ENCODE measurements around the gene INSYN1.

INSYN1 gene

DNA sequence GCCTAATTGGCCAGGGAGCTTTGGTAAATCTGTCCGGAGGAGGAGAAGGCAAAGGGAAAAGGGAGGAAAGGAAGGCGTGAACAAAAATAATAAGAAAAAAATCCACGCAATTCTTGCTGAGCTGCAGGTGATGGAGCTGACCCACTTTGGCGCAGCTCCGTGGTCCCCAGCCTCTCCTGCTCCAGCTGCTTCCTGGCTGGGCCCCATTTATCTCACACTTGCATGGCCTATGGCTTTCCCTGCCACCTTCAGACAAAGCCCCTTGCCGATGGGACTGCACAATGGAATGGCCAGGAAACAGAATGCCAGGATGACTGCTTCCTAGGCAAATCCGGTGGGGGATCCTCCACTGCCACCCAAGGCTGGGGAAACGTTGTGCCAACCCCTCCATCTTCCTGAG, 6.9 kb downstream of the INSYN1 start:
- TF ChIP-seq CTCF (conservative IDR thresholded peaks at IDR 0.05; ENCODE audit: control insufficient read depth, insufficient read depth, low read depth, low read length): no peak
- no peak for DNase-seq (ENCODE audit: low read depth)
- H3K4me3 ChIP-seq (ENCODE audit: control insufficient read depth, low read depth, low read length): no peak overlapping the region

DNA sequence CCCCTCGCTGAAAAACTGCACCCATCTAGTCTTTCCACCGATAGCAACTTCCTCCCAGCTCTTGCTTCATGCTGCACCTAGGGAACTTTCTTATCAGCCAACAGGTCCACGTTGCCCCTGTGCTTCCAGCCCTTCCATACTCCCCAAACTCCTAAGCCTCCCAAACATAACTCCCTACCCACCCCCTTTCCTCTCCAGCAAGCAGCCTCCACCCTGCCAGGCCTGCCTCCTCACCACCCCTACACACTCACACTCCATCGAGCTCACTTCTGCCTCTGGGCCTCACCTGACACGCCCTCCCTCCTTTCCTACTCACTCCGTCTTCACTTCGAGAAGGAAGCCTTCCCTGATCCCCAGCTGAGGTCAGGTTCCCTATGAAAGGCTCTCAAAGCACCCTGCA, 8.1 kb downstream of the INSYN1 start:
- TF ChIP-seq CTCF (conservative IDR thresholded peaks at IDR 0.05; ENCODE audit: control insufficient read depth, insufficient read depth, low read depth, low read length): no peak
- H3K4me3 ChIP-seq (ENCODE audit: control insufficient read depth, low read depth, low read length): no peak overlapping the region
- no peak for DNase-seq (ENCODE audit: low read depth)

- no peak for TF ChIP-seq CTCF (conservative IDR thresholded peaks at IDR 0.05; ENCODE audit: control insufficient read depth, insufficient read depth, low read depth, low read length)
- no peak overlapping the region for H3K4me3 ChIP-seq (ENCODE audit: control insufficient read depth, low read depth, low read length)
- no peak for DNase-seq (ENCODE audit: low read depth)
These were observed 8.9 kb downstream of the INSYN1 start for GRCh38 chr15:73744293-73744692.

- no peak for DNase-seq (ENCODE audit: low read depth)
- no peak overlapping the region for H3K4me3 ChIP-seq (ENCODE audit: control insufficient read depth, low read depth, low read length)
- no peak for TF ChIP-seq CTCF (conservative IDR thresholded peaks at IDR 0.05; ENCODE audit: control insufficient read depth, insufficient read depth, low read depth, low read length)
These were observed 11.8 kb downstream of the INSYN1 start for GRCh38 chr15:73741321-73741836.

DNA sequence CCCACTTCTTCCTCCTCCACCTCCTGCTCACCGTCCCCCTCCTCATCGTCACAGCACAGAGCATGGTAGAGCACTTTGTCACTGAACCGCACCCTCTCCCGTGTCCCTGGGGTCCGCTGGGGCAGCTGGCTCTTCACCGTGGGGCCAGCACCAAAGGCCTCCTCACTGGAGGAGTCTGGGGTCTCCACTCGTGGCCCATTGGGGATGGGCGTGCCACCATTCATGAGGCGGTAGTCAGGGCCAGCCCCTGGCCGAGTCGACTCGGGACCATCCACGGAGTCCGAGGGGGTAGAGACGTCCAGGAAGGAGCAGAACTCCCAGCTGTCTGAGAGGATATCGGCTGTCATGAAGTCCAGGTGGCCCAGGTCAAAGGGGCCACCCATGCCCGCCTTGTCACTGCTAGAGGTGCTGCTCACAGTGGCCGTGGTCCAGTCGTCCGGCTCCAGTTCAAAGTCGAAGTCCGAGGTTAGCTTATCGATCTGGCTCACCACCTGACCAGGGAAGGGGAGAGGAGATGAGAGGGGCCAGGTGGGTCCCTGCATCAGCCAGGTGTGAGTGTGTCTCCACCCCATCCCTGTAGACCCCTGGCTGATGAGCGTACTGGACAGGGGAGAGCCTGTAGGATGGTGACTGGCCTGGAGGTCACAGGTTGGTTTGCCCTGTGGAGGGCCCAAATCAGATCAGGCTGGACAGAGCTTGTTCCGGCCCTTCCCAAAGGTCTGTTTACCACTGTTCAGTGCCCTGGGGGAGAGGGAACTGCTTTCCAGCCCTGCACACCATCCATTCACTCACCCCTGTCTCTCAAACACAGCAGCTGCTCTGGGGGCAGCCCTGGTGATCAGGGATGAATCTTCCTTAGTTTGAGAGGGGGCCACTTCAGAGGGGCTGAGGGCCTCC, 12.8 kb downstream of the INSYN1 start:
- DNase-seq (ENCODE audit: low read depth): no peak
- no peak overlapping the region for H3K4me3 ChIP-seq (ENCODE audit: control insufficient read depth, low read depth, low read length)
- TF ChIP-seq CTCF (conservative IDR thresholded peaks at IDR 0.05; ENCODE audit: control insufficient read depth, insufficient read depth, low read depth, low read length): no peak

DNA sequence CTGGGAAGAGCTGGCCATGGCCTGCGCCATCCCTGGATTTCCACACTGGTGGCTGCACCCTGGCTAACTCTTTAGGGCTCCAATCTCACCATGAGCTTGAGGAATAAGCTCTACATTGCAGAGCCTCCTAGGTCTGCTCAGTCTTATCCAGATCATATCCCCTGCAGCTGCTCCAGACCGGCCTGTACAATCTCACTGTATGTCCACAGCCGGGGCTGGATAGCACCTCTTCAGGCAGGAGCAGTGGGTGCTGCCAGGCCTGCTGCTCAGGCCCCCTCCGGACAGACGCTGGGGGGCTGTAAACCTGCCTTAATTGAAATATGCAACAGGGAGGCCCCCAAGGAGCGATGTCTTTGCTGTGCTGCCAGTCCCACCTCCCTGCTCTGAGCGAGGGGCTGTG, 15.6 kb downstream of the INSYN1 start:
- no peak for TF ChIP-seq CTCF (conservative IDR thresholded peaks at IDR 0.05; ENCODE audit: control insufficient read depth, insufficient read depth, low read depth, low read length)
- no peak for DNase-seq (ENCODE audit: low read depth)
- no peak overlapping the region for H3K4me3 ChIP-seq (ENCODE audit: control insufficient read depth, low read depth, low read length)
